ENCODE data around the gene GGA2. TPM values are rescaled to one million over a fixed set of nuclear protein-coding genes. Genes with fewer than 3 reads are reported as not detected.

Gene GGA2
- 26.3 TPM for total RNA-seq

GRCh38 chr16:23510164-23510914 is at the start of gene GGA2:
Gene GGA2, minus strand, starts transcription at chr16:23510494. Its CDS starts 83 bp downstream, at chr16:23510411.

GRCh38 chr16:23556881-23557778 is 46.8 kb upstream of the GGA2 start, which contains the start of the genes EARS2 and UBFD1:
Gene EARS2, minus strand, starts transcription at chr16:23557350. Its CDS starts 7 bp downstream, at chr16:23557343.
Gene UBFD1, plus strand, starts transcription at chr16:23557727. Its CDS starts 16 bp downstream, at chr16:23557743.

GRCh38 chr16:23452572-23453337 is 57.5 kb downstream of the GGA2 start, which contains the start of gene COG7:
Gene COG7, minus strand, starts transcription at chr16:23453189. Its CDS starts 195 bp downstream, at chr16:23452994.

Small RNA genes within 50 kb of the gene (small RNA-seq; reads per million reads assigned to genes)
- gene RF00072, result not detected

Other genes with a start within 250 kb of the GGA2 start
- 0.23 TPM for gene SCNN1B, start 208.2 kb downstream of the GGA2 start, total RNA-seq
- 17.3 TPM for gene COG7, start 57.3 kb downstream of the GGA2 start, total RNA-seq
- gene EARS2, start 46.9 kb upstream of the GGA2 start, total RNA-seq, result 39.0 TPM
- gene UBFD1, start 47.2 kb upstream of the GGA2 start, total RNA-seq, result 121 TPM
- gene NDUFAB1, start 85.8 kb upstream of the GGA2 start, total RNA-seq, result 119 TPM
- 15.5 TPM for gene PALB2, start 130.8 kb upstream of the GGA2 start, total RNA-seq
- 89.7 TPM for gene DCTN5, start 131.0 kb upstream of the GGA2 start, total RNA-seq
- 5.1 TPM for gene PLK1, start 168.4 kb upstream of the GGA2 start, total RNA-seq
- gene ERN2, start 202.7 kb upstream of the GGA2 start, total RNA-seq, result not detected
- 1.2 TPM for gene CHP2, start 244.5 kb upstream of the GGA2 start, total RNA-seq